ENCODE data around the gene KRT82.

KRT82 gene

DNA sequence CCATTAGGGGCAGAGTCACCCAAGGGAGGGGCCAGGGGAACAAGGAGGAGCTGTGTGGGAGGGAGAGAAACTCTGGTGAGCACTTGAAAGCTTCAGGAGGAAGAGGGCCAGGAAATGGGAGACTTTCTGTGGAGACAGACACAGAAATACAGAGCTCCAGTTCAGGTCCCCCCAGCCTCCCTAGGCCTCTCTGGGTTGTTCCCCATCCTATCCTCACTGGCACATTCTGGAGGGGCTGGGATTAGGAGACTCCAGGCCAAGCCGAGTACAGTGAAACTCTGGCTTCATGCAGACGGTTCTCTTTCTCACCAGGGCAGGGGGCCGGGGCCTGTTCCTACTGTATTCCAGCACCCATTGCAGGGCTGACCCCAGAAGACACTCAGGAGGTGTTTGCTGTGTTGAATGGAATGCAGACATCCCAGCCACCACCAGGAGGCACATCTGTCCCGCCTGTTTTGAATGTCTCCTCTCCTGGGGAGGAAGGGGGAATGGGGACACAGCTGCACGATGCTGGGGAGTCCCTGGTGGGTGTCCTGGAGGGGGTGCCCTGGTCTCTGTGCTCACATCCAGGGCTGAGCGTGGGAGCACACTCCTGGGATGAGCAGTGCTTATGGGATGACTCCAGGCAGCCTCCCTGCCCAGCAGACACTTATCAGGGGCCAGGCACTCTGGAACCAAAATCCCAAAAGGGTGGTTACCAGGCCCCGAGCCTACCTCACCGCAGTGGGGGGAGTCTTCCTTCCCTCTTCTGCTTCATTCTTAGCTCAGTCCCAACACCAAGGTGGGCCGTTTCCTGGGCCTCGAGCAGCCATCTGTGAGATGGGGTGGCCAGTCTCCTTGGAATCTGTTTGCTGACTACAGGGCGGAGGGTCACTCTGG lies 15.2 kb downstream of the KRT82 start:
- TF ChIP-seq HDGF (IDR thresholded peaks at IDR 0.05; ENCODE audit: borderline replicate concordance): no peak
- TF ChIP-seq TARDBP (IDR thresholded peaks at IDR 0.05): no peak
- no peak for TF ChIP-seq SP1 (IDR thresholded peaks at IDR 0.05)
- TF ChIP-seq, protein P1, sequence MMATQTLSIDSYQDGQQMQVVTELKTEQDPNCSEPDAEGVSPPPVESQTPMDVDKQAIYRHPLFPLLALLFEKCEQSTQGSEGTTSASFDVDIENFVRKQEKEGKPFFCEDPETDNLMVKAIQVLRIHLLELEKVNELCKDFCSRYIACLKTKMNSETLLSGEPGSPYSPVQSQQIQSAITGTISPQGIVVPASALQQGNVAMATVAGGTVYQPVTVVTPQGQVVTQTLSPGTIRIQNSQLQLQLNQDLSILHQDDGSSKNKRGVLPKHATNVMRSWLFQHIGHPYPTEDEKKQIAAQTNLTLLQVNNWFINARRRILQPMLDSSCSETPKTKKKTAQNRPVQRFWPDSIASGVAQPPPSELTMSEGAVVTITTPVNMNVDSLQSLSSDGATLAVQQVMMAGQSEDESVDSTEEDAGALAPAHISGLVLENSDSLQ (IDR thresholded peaks at IDR 0.05): no peak
- TF ChIP-seq L3MBTL2 (conservative IDR thresholded peaks at IDR 0.05): no peak
- ChIA-PET CTCF (interaction anchor here (0.9 to 1.3 kb wide), 2 partner anchors 18 to 489 kb away, joined by 4 to 7 read pairs; no protein-coding TSS in a partner anchor), POLR2A (no interaction called here)
- DNase-seq (ENCODE audit: extremely low spot score): peak; percentile 46

DNA sequence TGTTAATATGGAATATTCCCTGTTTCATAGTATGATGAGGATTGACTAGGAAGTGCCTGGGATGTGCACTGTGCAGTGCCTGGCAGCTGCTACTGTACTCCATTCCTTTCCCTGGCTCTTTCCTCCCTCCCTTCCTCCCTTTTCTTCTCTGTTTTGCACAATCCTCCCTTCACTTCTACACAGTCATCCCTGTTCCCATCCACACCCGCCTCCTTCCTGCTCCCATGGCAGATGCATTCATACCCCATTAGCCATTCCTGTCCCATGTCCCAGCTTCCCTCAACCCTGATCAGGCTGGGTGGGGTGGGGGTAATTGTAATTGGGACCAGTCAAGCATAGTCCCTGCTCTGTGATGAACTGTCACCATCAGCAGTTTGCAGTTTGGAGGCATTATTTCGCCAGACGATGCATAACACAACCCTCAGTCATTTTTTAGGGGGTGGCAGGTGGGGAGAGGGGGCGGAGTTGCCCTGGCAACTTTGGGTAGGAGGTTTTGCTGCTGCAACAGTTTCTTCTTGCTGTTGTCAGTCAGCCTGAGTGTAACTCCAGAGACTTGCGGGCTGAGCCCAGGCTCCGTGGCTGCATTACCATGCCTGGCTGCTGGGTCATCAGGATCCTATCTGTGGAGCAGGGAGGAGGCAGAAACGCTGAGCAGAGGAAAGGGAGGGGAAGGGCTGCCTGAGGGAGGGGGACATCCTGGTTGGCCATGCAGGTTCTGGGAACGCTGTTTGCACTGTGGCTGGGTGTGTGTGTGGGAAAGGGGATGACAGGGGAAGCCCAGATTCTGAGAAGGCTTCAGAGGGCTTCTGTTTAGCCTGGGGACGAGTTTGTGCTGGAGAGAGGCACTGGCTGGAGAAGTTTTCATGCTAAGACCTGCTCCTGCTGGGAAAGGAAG lies 16.6 kb downstream of the KRT82 start:
- ChIA-PET POLR2A (no interaction called here), CTCF (no interaction called here)
- no peak for TF ChIP-seq BHLHE40 (IDR thresholded peaks at IDR 0.05; ENCODE audit: borderline replicate concordance)
- TF ChIP-seq FOXM1 (IDR thresholded peaks at IDR 0.05; ENCODE audit: borderline replicate concordance): no peak
- no peak for TF ChIP-seq NFRKB (IDR thresholded peaks at IDR 0.05)
- no peak for DNase-seq (ENCODE audit: extremely low spot score)

- CTCF ChIA-PET: no interaction called here
- TF ChIP-seq ZNF384 (IDR thresholded peaks at IDR 0.05) (no peak), BHLHE40 (IDR thresholded peaks at IDR 0.05; ENCODE audit: borderline replicate concordance) (no peak), TARDBP (IDR thresholded peaks at IDR 0.05) (no peak), SP1 (IDR thresholded peaks at IDR 0.05) (no peak), CTBP1 (IDR thresholded peaks at IDR 0.05; ENCODE audit: borderline replicate concordance) (no peak)
These were observed 18.3 kb downstream of the KRT82 start for GRCh38 chr12:52387859-52388258.

GRCh38 chr12:52385226-52385702 lies 20.9 kb downstream of the KRT82 start, which contains the start of gene KRT84:
KRT84 (minus strand) TSS chr12:52385652; CDS start chr12:52385585, 67 bp downstream.
- CTCF ChIA-PET: interaction anchor here (0.7 to 1.5 kb wide), 3 partner anchors 13 to 494 kb away, joined by 3 to 4 read pairs (median 3); no protein-coding TSS in a partner anchor
- POLR2A ChIA-PET: no interaction called here
- no peak for DNase-seq (ENCODE audit: extremely low spot score)
- TF ChIP-seq FOXM1 (IDR thresholded peaks at IDR 0.05; ENCODE audit: borderline replicate concordance) (no peak), NFRKB (IDR thresholded peaks at IDR 0.05) (no peak), ELF4 (IDR thresholded peaks at IDR 0.05) (no peak), SP1 (IDR thresholded peaks at IDR 0.05) (no peak), CTBP1 (IDR thresholded peaks at IDR 0.05; ENCODE audit: borderline replicate concordance) (no peak), FOXA1 (IDR thresholded peaks at IDR 0.05) (no peak), FOXK2 (IDR thresholded peaks at IDR 0.05) (no peak), ARNT (IDR thresholded peaks at IDR 0.05) (no peak), ZNF384 (IDR thresholded peaks at IDR 0.05) (no peak), TARDBP (IDR thresholded peaks at IDR 0.05) (no peak), LEF1 (IDR thresholded peaks at IDR 0.05; ENCODE audit: borderline replicate concordance) (no peak), HDGF (IDR thresholded peaks at IDR 0.05; ENCODE audit: borderline replicate concordance) (no peak), SUZ12 (IDR thresholded peaks at IDR 0.05) (no peak), L3MBTL2 (conservative IDR thresholded peaks at IDR 0.05) (no peak), BHLHE40 (IDR thresholded peaks at IDR 0.05; ENCODE audit: borderline replicate concordance) (no peak)
- TF ChIP-seq, protein P1 (IDR thresholded peaks at IDR 0.05): no peak

More at GRCh38 chr12:52387859-52388258, 18.3 kb downstream of the KRT82 start:
- POLR2A ChIA-PET: no interaction called here
- no peak for DNase-seq (ENCODE audit: extremely low spot score)

GRCh38 chr12:52383331-52383730 lies 22.8 kb downstream of the KRT82 start:
- no peak for DNase-seq (ENCODE audit: extremely low spot score)
- TF ChIP-seq HDGF (IDR thresholded peaks at IDR 0.05; ENCODE audit: borderline replicate concordance): no peak
- TF ChIP-seq ELF4 (IDR thresholded peaks at IDR 0.05): no peak
- TF ChIP-seq FOXA1 (IDR thresholded peaks at IDR 0.05): no peak
- no peak for TF ChIP-seq SUZ12 (IDR thresholded peaks at IDR 0.05)
- TF ChIP-seq FOXM1 (IDR thresholded peaks at IDR 0.05; ENCODE audit: borderline replicate concordance): no peak
- no peak for TF ChIP-seq SP1 (IDR thresholded peaks at IDR 0.05)
- TF ChIP-seq, protein P1 (IDR thresholded peaks at IDR 0.05): no peak
- ChIA-PET CTCF (interaction anchor here (0.6 to 0.8 kb wide), 2 partner anchors 10 to 487 kb away, joined by 3 read pairs; no protein-coding TSS in a partner anchor), POLR2A (no interaction called here)

- ChIA-PET CTCF (interaction anchor here (0.8 kb wide), 1 partner anchor 488 kb away, joined by 3 read pairs; no protein-coding TSS in a partner anchor), POLR2A (no interaction called here)
- TF ChIP-seq TARDBP (IDR thresholded peaks at IDR 0.05) (no peak), ARNT (IDR thresholded peaks at IDR 0.05) (no peak), FOXA1 (IDR thresholded peaks at IDR 0.05) (no peak), ZNF384 (IDR thresholded peaks at IDR 0.05) (no peak), SP1 (IDR thresholded peaks at IDR 0.05) (no peak), FOXM1 (IDR thresholded peaks at IDR 0.05; ENCODE audit: borderline replicate concordance) (no peak), LEF1 (IDR thresholded peaks at IDR 0.05; ENCODE audit: borderline replicate concordance) (no peak), NFRKB (IDR thresholded peaks at IDR 0.05) (no peak), L3MBTL2 (conservative IDR thresholded peaks at IDR 0.05) (no peak), CTBP1 (IDR thresholded peaks at IDR 0.05; ENCODE audit: borderline replicate concordance) (no peak), FOXK2 (IDR thresholded peaks at IDR 0.05) (no peak), SUZ12 (IDR thresholded peaks at IDR 0.05) (no peak), ELF4 (IDR thresholded peaks at IDR 0.05) (no peak), HDGF (IDR thresholded peaks at IDR 0.05; ENCODE audit: borderline replicate concordance) (no peak), BHLHE40 (IDR thresholded peaks at IDR 0.05; ENCODE audit: borderline replicate concordance) (no peak)
- TF ChIP-seq, protein P1 (IDR thresholded peaks at IDR 0.05): no peak
- DNase-seq (ENCODE audit: extremely low spot score): no peak
These were observed 23.3 kb downstream of the KRT82 start for GRCh38 chr12:52382854-52383253.
